OCI-LY1 (cell line): ENCODE measurements around the gene CCDC78.

Experiments
- EZH2 ChIP-seq: fragments of 200-600 bp; sonication (generic), shearing (Covaris generic); IDR thresholded peaks from 2 replicates; pipeline ENCODE4 v1.8.0; 2017; ENCODE audit warnings: borderline replicate concordance, mixed run types, mild to moderate bottlenecking, antibody characterized with exemption, low read length, moderate library complexity, mixed read lengths
- TF ChIP-seq, protein P1 (sequence below): fragments of 200-600 bp; sonication (generic), shearing (Covaris generic); IDR thresholded peaks from 2 replicates; pipeline ENCODE4 v1.5.1; 2017; ENCODE audit warnings: mild to moderate bottlenecking, antibody characterized with exemption, low read length, moderate library complexity, mixed read lengths

DNA sequence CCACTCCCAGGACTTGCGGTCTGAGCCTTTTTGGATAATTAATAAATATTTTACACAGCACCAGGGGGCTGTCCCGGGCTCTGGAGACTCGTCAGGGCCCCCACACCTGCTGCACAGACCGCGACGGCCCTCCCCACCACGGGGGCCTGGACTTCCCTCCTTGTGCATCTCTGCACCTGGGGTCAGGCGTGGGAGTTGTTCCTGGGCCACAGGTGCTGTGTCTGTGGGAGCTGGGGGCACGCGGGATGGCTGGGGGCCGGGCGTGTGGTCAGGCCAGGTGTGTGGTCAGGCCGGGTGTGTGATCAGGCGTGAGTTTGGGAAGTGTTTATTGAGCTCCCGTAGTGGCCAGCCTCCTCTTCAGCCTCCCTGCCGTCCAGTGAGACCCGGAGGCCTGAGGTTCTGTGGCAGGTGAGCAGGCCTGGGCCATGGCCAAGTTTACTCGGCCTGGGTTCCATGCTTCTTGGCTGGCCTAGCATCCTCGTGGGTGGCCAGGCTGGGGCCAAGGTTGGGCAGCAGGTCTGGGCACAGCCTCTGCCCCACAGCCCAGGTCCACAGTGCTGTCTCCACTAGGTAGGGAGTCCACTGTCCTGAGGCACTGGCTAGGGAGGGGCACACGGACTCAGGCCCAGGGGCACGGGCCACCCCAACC is 47.9 kb downstream of the CCDC78 start:
- TF ChIP-seq, protein P1, sequence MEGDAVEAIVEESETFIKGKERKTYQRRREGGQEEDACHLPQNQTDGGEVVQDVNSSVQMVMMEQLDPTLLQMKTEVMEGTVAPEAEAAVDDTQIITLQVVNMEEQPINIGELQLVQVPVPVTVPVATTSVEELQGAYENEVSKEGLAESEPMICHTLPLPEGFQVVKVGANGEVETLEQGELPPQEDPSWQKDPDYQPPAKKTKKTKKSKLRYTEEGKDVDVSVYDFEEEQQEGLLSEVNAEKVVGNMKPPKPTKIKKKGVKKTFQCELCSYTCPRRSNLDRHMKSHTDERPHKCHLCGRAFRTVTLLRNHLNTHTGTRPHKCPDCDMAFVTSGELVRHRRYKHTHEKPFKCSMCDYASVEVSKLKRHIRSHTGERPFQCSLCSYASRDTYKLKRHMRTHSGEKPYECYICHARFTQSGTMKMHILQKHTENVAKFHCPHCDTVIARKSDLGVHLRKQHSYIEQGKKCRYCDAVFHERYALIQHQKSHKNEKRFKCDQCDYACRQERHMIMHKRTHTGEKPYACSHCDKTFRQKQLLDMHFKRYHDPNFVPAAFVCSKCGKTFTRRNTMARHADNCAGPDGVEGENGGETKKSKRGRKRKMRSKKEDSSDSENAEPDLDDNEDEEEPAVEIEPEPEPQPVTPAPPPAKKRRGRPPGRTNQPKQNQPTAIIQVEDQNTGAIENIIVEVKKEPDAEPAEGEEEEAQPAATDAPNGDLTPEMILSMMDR, result no peak
- no peak for TF ChIP-seq EZH2
